HG03469 (cell line): ENCODE measurements around the gene CDH12.
"Not testable (repeated sequence)": the region's sequence is repeated elsewhere in the genome, so short reads cannot be mapped to it uniquely, and the experiment has no call there.

ENCODE experiments used
- ATAC-seq: cut with Tn5 transposase; IDR thresholded peaks from one replicate; pipeline ENCODE4 v1.9.1; 2021; ENCODE audit warnings: mild to moderate bottlenecking, moderate library complexity, moderate number of reproducible peaks; ENCODE audit not compliant: unreplicated experiment

Gene CDH12

GRCh38 chr5:22577711-22578110 is 275.4 kb downstream of the CDH12 start:
- ATAC-seq = no peak

GRCh38 chr5:22577006-22577405 is 276.1 kb downstream of the CDH12 start:
- no peak for ATAC-seq

GRCh38 chr5:22572941-22573340 is 280.2 kb downstream of the CDH12 start:
- ATAC-seq = no peak

- ATAC-seq = no peak
Observed at GRCh38 chr5:22567983-22568382, 285.2 kb downstream of the CDH12 start.

GRCh38 chr5:22560147-22560546 is 293.0 kb downstream of the CDH12 start:
- no peak for ATAC-seq

- ATAC-seq = no peak
Observed at GRCh38 chr5:22557251-22557650, 295.9 kb downstream of the CDH12 start.

- ATAC-seq = no peak
Observed at GRCh38 chr5:22554475-22554874, 298.7 kb downstream of the CDH12 start.

- ATAC-seq = no peak
Observed at GRCh38 chr5:22549876-22550671, 303.1 kb downstream of the CDH12 start.

- ATAC-seq = no peak
Observed at GRCh38 chr5:22542340-22542739, 310.8 kb downstream of the CDH12 start.

- no peak for ATAC-seq
Observed at GRCh38 chr5:22541037-22541436, 312.1 kb downstream of the CDH12 start.

- no peak for ATAC-seq
Observed at GRCh38 chr5:22539762-22540161, 313.4 kb downstream of the CDH12 start.

- ATAC-seq = no peak
Observed at GRCh38 chr5:22531986-22532385, 321.2 kb downstream of the CDH12 start.

GRCh38 chr5:22521521-22521920 is 331.6 kb downstream of the CDH12 start:
- ATAC-seq = no peak

- not testable (repeated sequence) for ATAC-seq
Observed at GRCh38 chr5:22516497-22516896, 336.6 kb downstream of the CDH12 start.

GRCh38 chr5:22514231-22514630 is 338.9 kb downstream of the CDH12 start:
- no peak for ATAC-seq

GRCh38 chr5:22505891-22506290 is 347.3 kb downstream of the CDH12 start:
- ATAC-seq = no peak

- no peak for ATAC-seq
Observed at GRCh38 chr5:22504411-22504810, 348.7 kb downstream of the CDH12 start.

GRCh38 chr5:22500556-22500955 is 352.6 kb downstream of the CDH12 start:
- no peak for ATAC-seq

GRCh38 chr5:22496666-22497065 is 356.5 kb downstream of the CDH12 start:
- no peak for ATAC-seq

GRCh38 chr5:22495016-22495720 is 358.0 kb downstream of the CDH12 start:
- ATAC-seq = no peak

GRCh38 chr5:22488427-22488826 is 364.7 kb downstream of the CDH12 start:
- ATAC-seq = no peak

GRCh38 chr5:22480305-22480704 is 372.8 kb downstream of the CDH12 start:
- no peak for ATAC-seq
